Pulmonary artery endothelial cell (primary cell): ENCODE measurements around the gene DISP3. TPM values are rescaled to one million over a fixed set of nuclear protein-coding genes. Genes with fewer than 3 reads are reported as not detected.

Experiments used
- DNase-seq: peaks from one replicate; pipeline ENCODE4 v3.0.0-alpha.2; 2011; ENCODE audit warnings: low read depth, low spot score
- total RNA-seq: library from RNA; depleted of rRNA; stranded (reverse); fragments of >200 nt; gene quantifications from 2 replicates; pipeline ENCODE4 v1.2.3, GENCODE V29; 2014

DISP3 gene
- total RNA-seq, 1 donor from 2014 or later = 0.07 TPM

DNA sequence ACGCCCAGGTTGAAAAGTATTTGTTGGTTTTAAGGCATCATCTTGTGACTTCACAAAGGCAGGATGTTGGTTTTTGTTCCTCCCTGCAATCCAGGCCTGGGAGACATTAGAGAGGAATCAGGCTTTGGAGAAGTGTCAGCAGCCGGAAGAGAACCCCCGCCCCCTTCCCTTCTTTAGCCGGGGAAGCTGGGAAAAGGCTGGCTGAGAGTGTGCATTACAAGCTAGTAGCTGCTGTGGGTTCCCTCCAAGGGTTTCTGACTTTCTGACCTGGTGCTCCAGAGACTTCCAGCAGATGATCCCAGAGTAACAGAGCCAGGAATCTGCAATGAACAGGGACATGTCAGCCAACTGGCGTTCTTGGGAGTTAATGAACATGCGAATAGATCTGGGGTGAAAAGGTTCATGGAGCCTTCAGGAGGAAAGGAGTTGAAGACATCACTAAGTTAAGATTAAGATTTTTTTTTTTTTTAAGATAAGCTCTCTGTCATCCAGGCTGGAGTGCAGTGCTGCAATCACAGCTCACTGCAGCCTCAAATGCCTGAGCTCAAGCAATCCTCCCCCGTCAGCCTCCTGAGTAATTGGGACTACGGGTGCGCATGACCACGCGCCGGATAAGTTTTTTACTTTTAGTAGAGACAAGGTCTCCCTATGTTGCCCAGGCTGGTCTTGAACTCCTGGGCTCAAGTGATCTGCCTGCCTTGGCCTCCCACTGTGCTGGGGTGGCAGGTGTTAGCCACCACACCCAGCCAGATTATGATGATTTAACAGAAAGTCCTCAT, 7.5 kb downstream of the DISP3 start:
- DNase-seq = no peak

DNA sequence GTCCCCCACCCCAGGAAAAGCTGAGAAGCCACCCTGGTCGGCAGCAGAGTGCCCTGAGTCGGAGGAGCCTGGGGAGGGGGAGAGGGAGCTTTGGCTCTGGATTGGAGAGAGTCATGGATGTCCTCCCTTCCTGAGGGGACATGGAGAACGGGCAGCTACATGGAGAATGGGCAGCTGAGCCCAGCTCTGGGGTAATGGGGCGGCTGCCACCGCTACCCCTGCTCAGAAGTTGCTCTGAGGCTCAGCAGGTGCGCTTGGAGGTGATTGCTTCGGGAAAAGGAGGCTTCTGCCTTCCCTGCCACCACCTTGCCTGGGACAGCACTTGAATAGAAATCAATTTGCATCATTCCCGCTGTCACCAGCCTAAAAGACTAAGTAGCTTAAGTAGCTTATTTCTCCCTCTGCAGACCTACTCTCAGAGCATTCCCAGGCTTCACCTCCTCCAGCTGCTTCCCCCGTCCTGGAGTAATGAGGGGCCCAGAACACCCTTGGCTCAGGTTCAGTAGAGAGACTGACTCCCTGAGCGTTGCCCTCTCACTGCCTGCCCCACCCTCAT, 8.3 kb downstream of the DISP3 start:
- DNase-seq = no peak

GRCh38 chr1:11488201-11488770, 9.3 kb downstream of the DISP3 start:
- DNase-seq = no peak

DNA sequence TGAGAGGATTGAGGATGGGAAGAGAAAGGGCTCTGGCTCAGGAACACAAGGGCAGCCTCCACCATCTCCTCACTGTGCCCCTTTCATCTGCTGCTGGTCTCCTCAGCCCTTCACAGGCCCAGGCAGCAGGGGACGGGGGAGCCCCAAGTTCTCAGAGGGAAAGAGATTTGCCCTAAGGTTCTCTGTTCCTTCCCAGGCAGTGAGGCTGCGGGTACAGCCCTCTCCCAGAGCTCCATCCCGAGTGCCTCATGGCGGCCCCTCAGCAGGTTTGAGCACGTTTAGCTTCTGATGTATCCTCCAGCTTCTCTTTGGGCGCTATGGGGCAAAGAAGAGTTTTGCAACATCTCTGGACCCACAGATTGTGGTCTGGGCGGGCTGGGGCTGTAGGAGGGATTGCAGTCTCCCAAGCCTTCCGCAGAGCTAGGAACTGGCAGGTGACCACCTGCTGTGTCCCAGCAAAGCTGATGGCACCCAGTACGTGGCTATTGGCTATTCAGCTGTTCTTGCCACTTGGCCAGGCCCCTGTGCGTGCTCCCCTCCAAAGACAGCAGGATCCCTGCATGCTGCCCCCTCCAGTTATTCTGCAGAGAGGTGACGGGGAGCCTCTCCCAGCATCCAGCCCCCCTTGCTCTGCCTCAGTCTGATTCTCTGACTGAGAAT, 10.1 kb downstream of the DISP3 start:
- no peak for DNase-seq

GRCh38 chr1:11492235-11492634, 13.3 kb downstream of the DISP3 start:
- no peak for DNase-seq

- DNase-seq = no peak
Measured at GRCh38 chr1:11493972-11494655, 15.2 kb downstream of the DISP3 start.

GRCh38 chr1:11494771-11495170, 15.8 kb downstream of the DISP3 start:
- DNase-seq = no peak

DNA sequence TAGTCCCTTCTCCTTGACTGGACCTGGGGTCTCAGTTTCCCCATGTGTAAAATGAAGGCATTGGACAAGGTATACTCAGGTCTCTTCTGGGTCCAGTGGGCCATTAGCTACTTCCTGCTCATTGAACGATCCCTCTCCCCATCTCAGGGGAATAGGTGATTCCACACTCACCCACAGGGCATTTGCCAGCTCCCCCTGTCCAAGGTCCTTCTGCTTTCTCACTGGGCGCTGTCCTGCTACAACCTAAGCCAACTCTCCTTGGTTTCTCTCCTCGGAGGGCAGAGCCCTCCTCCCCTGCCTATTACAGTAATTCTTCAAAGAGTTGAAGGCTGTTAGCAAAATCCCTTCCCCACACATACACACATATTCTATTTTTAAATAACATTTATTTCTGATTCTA, 16.6 kb downstream of the DISP3 start:
- no peak for DNase-seq

DNA sequence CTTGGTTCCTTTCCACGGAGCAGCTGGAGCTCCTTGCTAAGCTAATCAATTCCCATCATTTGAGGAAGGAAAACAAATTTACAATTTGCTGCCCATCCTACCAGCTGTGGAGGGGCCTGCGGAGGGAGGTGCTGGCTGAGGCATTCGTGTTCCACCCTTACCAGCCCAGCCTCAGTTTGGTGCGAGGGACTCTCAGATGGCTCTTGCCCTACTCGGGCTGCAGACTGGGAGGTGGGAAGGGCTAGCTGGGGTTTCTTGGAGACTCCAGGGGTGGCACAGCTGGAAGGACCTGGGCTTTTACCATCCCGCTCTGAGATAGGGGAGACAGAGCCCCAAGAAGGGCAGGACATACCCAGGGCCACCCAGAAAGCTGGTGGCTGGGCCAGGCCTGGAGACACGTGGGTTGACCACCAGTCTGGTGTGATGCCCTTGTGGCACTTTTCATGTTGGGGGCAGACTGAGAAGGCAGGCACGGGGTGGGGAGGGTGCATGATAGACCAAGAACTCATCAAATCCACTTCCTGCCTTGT, 17.7 kb downstream of the DISP3 start:
- no peak for DNase-seq

- DNase-seq = no peak
Measured at GRCh38 chr1:11498956-11499594, 20.1 kb downstream of the DISP3 start.

DNA sequence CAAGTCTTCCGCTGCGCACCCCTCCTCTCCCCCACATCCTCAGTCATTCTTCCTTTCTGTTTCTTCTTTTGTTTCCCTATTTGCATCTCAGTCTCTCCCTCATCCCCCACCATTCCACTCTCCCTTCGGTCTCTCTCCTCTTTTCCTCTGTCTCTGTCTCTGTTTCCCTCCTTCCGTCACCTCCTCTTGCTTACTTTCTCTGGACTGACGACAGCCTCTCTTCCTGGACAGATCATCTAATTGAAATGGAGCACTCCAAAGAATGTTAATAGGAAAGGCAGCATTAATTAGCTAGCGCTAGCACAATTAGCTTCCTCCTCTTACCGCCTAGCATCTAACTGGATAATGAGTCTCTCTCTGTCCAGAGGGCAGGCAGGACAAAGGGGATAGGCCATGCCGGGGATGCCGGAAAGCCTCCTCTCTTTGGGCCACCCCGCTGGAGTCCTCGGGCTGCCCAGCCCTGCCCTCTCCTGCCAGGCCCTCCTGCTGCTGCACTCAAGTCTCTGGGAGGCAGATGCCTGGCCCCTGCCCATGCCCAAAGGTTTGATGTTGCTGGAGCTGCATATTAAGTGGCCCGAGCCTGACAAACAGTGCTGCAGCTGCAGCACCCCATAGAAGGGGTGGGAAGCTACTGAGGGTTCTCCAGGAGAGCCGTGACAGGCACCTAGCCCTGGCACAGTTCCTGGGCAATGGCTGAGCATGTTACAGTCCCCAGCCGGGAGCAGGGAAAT, 20.8 kb downstream of the DISP3 start:
- no peak for DNase-seq

GRCh38 chr1:11500881-11501280, 21.9 kb downstream of the DISP3 start:
- DNase-seq = no peak

DNA sequence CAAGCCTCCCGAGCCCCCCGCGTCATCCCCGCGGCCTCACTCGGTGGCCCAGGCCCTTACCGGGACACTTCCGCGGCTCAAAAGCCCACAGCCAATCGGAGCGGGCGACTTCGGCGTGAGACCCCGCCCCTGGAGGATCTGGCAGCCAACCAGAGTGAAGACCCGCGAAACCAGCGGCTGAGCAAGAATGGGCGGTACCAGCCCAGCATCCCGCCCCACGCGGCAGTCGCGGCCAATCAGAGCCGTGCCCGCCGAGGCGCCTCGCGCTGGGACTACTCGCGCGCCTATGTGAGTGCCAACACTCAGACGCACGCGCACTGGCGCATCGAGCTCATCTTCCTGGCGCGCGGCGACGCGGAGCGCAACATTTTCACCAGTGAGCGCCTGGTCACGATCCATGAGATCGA, 22.5 kb downstream of the DISP3 start:
- DNase-seq = no peak

GRCh38 chr1:11501906-11502485, 23.0 kb downstream of the DISP3 start:
- DNase-seq = no peak

DNA sequence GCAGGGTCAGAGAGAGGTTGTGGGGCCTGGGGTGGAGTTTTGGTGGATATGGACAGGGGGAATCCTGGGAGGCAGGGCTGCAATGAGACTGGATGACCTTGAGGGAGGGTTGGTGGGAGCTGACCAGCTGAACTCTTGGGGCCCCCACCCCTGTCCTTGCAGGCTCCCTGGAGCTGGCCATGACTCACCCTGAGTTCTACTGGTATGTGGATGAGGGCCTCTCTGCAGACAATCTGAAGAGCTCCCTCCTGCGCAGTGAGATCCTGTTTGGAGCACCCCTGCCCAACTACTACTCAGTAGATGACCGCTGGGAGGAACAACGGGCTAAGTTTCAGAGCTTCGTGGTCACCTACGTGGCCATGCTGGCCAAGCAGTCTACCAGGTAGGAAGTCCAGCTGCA, 23.6 kb downstream of the DISP3 start:
- DNase-seq = no peak

DNA sequence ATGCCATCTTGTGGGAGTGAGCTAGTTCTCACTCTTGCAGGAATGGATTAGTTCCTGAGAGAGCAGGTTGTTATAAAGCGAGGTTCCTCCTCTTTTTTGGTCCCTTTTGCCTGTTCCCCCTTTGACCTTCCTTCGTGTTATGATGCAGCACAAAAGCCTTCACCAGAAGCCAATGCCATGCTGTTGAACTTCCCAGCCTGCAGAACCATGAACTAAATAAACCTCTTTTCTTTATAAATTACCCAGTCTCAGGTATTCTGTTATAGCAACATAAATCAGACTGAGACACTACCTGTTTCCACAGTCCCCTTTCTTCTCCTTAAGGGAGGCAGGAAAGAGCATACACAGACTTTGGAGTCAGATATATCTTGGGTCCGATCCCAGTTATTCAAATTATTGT, 25.6 kb downstream of the DISP3 start:
- DNase-seq = no peak

DNA sequence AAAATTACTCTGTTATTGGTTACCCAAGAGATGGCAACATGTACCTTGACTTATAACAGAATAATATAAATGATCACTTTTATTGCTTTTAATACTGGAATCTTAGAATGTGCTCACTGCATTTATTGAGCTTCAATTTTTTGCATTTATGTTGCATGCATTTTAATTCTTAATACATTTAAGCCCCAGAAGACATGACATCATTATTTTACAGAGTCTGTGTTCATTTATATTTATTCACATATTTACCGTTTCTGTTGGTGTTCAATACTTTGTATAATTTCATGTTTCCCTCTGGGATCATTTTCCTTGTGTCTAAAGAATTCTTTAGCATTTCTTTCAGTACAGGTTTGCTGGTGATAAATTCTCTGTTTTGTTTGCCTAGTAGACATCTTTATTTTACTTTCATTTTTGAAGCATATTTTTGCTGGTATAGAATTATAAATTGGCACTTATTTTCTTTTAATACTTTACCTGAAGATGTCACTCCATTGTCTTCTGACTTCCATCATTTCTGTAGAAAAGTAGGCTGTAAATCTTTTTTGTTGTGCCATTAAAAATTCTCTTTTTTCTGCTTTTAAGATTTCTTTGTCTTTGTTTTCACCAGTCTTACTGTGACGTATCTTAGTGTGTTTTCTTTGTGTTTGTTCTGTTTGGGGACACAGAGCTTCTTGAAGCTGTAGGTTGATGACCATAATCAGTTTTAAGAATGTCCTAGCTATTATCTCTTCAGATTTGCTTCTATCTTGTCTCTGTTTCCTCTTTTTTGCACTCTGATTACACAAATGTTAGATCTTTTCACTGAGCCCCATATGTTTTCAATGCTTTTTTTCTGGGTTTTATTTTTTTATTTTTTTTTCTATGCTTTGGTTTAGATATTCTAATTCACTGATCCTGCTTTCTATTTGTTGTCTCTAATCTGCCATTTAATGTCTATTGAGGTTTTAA, 26.9 kb downstream of the DISP3 start:
- DNase-seq = no peak

- DNase-seq = no peak
Measured at GRCh38 chr1:11507309-11507708, 28.4 kb downstream of the DISP3 start.

DNA sequence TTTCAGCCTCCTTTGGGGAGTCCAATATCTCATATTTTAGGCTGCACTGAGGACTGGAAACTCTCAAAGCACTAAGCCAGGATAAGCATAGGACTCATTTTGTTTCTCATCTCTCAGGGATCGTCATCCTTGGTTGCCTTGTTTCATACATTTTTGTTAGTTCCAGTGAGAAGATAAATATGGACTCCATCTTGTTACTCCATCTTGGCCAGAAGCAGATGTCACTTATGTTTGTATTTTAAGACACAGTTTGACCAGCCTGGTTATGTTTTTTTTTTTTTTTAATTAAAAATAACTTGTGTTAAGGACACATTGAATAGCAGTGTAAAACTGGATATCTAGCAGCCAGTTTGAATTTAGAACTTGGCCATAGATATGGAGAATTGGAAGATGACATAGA, 34.7 kb downstream of the DISP3 start:
- DNase-seq = no peak
